HK-2 (cell line): ENCODE measurements around the gene AGRN.
A peak's percentile ranks its signal among the peaks of the same experiment; 100 is the strongest.
"Not testable (repeated sequence)": the region's sequence is repeated elsewhere in the genome, so short reads cannot be mapped to it uniquely, and the experiment has no call there.

Experiments used
- DNase-seq: peaks from one replicate; pipeline ENCODE4 v3.0.0-alpha.2; 2018; ENCODE audit not compliant: unreplicated experiment

Gene AGRN

GRCh38 chr1:1000357-1001056 lies 19.4 kb upstream of the AGRN start:
- peak; percentile 95 for DNase-seq

- peak; percentile 51 for DNase-seq
These were observed 18.7 kb upstream of the AGRN start for GRCh38 chr1:1001057-1001783.

DNA sequence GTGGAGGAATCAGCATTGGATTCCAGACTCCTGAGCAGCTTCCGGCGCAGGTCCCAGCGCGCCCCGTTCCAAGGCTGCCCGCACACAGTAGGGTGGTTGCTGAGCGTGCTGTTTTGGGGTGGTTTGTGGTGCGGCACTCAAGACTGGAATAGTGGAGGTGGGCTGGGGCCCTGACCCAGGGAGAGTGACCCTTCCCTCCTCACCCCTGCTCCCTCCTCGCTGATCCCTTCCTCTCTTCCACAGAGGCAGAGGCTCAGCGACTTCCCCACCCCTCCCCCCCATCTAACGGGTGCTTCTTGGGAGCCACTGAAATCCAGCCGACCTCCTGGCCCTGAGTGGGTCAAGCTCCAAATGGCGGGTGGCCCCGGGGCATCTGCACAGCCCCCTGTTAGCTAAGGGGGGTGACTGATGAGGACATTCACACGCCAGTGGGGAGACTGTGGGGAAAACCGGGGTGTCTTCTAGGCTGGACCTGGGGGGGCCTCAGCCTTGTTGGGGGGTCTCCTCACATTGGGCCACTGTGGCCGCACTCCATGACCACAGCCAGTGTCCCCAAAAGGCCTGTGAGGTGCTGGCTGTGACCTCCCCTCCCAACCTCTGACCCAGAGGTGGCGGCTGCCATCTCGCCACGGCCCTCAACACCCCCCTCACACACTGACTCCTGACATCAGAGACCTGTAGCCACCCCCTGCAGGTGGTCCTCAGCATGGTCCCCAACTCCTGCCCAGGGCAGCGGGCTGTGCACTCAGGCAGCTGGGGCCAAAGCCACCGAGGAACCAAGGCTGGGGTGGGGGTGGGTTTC lies 16.1 kb upstream of the AGRN start:
- no peak for DNase-seq

GRCh38 chr1:1004420-1004779 lies 15.5 kb upstream of the AGRN start:
- DNase-seq, result no peak

DNA sequence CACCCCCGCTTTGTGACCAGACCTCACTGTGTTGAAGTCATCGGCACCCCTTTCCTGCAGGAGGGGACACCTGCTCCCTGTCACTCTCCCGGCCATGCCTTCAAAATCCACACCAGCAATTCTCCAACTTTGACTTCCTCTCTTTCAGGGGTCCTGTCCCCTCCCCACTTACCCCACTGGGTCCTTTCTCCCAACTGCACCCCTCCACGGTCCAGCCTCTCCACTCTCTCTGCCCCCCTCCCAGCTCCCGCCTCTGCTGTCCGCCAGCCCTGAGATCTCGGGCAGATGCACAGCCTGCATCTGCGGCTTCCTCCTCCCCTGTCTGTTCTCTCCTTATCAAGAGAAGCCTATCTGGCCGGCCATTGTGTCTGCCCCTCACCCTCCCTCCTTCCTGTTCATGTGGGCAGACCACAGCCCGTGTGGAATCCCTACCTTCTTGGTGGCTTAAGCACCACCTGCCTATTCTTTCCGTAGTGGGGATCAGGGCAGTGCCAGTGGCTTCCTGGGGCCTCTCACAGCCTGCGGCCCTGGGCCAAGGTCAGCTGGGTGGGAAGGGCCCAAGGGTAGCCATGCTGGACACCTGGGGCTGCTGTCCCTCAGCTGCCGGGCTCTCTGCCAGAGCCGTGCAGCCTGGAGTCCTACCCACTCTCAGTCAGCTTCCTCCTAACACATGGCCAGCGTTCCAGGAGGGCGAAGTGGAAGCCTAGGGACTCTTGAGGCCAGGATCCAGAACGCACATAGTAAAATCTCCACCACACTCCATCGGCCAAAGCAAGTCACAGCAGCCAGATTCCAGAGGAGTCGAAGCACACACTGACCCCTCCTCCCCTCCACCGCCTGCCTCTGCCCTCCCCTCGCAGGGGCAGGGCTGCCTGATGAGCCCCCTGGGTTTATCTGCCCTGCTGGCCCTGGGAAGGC lies 14.9 kb upstream of the AGRN start:
- DNase-seq, result peak; percentile 64

- DNase-seq, result no peak
These were observed 14.1 kb upstream of the AGRN start for GRCh38 chr1:1005774-1006304.

GRCh38 chr1:1006305-1007159 lies 13.4 kb upstream of the AGRN start:
- peak; percentile 35 for DNase-seq

DNA sequence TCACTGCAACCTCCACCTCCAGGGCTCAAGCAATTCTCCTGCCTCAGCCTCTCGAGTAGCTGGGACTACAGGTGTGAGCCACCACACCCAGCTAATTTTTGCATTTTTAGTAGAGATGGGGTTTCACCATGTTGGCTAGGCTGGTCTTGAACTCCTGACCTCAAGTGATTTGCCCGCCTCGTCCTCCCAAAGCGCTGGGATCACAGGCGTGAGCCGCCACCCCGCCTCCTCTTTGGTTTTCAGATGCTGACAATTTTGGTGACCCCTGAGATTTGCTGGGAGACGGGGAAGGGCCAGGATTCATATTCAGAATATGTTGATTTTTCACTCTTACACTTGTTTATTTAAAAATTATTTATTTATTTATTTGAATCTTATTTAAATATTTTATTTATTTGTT lies 9.8 kb upstream of the AGRN start:
- DNase-seq, result not testable (repeated sequence)

DNA sequence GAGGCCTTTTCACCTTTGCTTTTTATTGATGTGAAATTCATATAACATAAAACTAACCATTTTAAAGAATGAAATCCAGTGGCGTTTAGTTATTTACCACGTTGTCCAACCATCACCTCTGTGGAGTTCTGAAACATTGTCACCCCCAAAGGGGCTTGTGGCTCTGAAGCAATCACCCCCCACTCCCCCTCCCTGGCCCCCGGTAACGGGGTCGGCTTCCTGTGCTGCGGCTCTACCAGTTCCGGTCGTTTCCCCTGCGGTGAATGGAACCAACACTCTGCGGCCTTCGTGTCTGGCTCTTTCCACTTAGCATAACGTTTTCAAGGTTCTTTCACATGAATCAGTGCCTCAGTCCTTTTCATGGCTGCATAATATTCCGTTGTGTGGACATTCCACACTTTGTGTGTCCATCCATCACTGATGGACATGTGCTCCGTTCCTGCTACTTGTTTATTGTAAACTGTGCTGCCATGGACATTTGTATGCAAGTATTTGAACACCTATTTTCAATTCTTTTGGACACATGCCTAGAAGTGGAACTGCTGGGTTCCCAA lies 8.4 kb upstream of the AGRN start:
- DNase-seq, result no peak

DNA sequence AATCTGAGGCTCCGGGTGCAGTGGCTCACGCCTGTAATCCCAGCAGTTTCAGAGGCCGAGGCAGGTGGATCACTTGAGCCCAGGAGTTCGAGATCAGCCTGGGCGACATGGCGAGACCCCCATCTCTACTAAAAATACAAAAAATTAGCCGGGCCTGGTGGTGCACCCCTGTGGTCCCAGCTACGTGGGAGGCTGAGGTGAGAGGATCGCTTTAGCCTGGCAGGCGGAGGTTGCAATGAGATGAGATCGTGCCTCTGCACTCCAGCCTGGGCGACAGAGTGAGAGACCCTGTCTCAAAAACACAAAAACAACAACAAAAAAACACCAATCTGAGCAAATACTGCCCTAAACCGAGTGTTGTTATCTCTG lies 7.2 kb upstream of the AGRN start:
- DNase-seq, result not testable (repeated sequence)

DNA sequence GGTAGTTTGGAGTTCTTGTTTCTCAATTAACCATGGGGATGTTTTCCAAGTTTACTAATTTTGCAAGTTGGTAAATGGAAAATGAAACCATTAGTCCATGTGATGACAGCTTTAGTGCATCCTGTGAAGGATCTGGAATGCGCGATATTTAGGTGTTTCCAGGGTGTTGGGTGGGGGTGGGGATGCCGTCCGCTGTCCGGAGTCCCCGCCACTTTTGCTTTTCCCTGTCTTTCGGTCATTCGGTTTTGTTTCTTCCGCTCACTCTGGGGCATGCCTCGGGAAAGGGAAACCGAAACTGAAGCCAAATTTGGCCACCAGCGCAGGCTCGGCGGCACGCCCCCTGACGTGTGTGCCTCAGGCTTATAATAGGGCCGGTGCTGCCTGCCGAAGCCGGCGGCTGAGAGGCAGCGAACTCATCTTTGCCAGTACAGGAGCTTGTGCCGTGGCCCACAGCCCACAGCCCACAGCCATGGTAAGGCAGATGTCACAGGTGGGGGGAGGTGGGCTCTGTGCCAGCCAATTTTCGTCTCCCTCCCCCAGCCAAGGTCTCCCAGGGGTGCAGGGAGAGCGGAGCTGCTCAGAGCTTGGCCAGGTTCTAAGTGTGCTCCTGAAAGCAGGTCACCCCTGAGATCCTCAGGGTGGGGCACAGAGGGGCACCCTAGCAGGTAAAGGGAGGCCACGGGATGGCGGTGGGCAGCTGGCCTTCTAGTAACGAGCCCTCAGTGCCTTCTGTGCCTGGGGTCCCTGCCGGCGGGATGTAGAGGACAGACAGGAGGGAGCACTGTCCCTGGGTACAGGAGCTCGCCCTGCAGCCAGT lies 6.6 kb upstream of the AGRN start, which contains the start of gene ISG15:
Gene ISG15, plus strand, starts transcription at position 393 of the 817 bp plus-strand sequence. Its CDS starts 77 bp downstream, at position 470.
- DNase-seq, result peak; percentile 88

DNA sequence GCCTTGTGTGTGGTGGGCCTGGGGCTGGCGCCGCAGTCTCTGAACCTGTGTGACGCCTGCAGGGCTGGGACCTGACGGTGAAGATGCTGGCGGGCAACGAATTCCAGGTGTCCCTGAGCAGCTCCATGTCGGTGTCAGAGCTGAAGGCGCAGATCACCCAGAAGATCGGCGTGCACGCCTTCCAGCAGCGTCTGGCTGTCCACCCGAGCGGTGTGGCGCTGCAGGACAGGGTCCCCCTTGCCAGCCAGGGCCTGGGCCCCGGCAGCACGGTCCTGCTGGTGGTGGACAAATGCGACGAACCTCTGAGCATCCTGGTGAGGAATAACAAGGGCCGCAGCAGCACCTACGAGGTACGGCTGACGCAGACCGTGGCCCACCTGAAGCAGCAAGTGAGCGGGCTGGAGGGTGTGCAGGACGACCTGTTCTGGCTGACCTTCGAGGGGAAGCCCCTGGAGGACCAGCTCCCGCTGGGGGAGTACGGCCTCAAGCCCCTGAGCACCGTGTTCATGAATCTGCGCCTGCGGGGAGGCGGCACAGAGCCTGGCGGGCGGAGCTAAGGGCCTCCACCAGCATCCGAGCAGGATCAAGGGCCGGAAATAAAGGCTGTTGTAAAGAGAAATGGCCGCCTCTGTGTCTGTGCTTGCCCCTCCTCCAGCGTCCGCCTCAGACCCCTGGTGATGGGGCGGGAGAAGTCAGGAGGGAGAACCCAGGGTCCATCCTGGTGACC lies 5.8 kb upstream of the AGRN start:
- DNase-seq, result no peak

- DNase-seq, result no peak
These were observed 4.9 kb upstream of the AGRN start for GRCh38 chr1:1014799-1015681.

GRCh38 chr1:1017397-1018320 lies 2.3 kb upstream of the AGRN start:
- DNase-seq, result not testable (repeated sequence)

DNA sequence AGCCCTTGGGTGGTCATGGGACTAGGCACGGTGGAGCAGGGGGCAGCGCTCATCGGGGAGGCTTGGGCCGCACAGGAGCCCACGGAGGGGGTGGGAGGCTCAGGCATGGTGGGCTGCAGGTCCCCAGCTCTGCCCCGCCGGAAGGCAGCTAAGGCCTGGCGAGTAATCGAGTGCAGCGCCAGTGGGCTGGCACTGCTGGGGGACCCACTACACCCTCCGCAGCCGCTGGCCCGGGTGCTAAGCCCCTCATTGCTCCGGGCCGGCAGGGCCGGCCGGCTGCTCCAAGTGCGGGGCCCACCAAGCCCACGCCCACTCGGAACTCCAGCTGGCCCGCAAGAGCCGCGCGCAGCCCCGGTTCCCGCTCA lies 1.6 kb upstream of the AGRN start:
- DNase-seq, result not testable (repeated sequence)
